ENCODE data around the gene ZFP1. TPM values are rescaled to one million over a fixed set of nuclear protein-coding genes. Genes with fewer than 3 reads are reported as not detected.
"Not testable (repeated sequence)": the region's sequence is repeated elsewhere in the genome, so short reads cannot be mapped to it uniquely, and the experiment has no call there.

ZFP1 gene
- polyA plus RNA-seq, 1 of the 3 experiments (the other 2 are of a cell fraction) = 3.0 TPM

DNA sequence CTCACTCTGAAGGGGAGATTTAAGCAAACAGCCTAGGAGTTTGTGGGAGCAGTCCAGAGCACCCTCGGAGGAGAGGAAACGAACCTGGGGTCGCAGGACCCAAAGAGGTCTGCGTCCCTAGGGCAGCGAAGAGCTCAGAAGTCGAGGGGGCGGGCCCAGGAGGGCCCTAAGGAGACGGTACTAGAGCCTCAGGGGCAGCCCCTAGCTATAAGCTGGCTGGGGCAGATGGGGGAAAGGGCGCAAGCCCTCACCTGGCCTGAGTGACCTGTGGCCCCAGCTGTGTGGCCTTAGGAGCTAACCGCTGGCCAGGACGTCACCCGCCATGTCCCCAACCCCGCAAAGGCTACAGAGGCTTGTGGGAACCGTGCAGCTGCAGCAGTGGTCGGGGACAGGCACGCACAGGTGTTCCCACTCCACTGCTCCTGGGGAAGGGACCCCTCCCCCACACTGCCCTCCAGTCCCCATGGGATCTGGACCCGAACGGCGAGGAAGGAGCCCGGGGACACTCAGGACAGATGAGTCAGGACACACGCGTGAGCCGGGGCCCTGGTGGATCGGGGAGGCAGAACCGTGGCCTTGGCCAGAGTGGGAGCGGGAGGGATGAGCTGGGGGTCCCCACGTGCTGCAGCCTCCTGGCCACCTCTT lies 60.7 kb downstream of the ZFP1 start (continued):
- TF ChIP-seq, protein P1, sequence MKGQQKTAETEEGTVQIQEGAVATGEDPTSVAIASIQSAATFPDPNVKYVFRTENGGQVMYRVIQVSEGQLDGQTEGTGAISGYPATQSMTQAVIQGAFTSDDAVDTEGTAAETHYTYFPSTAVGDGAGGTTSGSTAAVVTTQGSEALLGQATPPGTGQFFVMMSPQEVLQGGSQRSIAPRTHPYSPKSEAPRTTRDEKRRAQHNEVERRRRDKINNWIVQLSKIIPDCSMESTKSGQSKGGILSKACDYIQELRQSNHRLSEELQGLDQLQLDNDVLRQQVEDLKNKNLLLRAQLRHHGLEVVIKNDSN (IDR thresholded peaks at IDR 0.05; ENCODE audit: borderline replicate concordance, low read depth) = no peak

DNA sequence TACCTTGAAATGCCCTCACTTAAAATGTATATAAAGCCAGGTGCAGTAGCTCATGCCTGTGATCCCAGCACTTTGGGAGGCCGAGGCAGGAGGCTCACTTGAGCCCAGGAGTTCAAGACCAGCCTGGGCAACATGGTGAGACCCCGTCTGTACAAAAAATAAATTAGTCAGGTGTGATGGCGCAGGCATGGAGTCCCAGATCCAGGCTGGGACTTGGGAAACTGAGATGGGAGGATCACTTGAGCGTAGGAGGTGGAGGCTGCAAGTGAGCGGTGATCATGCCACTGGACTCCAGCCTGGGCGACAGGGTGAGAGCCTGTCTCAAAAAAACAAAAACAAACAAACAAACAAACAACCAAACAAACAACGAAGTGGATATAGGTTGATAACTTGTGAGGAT lies 61.2 kb downstream of the ZFP1 start:
- POLR2A ChIA-PET; H3K36me3 ChIP-seq (replicated peaks in 1 of 2; ENCODE audit: control insufficient read depth in 1 of 2, insufficient read depth in 2 of 2, low read length in 1 of 2); DNase-seq; H3K79me2 ChIP-seq (ENCODE audit: insufficient read depth); H2AFZ ChIP-seq (ENCODE audit: low read depth); H3F3A ChIP-seq (replicated peaks; ENCODE audit: insufficient read depth); H3K27me3 ChIP-seq (ENCODE audit: insufficient read depth); H3K9ac ChIP-seq; H3K27ac ChIP-seq (ENCODE audit: low read depth in 2 of 2, low read length in 1 of 2); H3K4me1 ChIP-seq (ENCODE audit: control insufficient read depth in 1 of 2, insufficient read depth in 2 of 2, low read depth in 1 of 2, low read length in 1 of 2); H3K9me2 ChIP-seq; H3K4me3 ChIP-seq (ENCODE audit: low read depth in 2 of 2, low read length in 1 of 2); H4K20me1 ChIP-seq (ENCODE audit: insufficient read depth); H3K4me2 ChIP-seq; H3K9me3 ChIP-seq: not testable (repeated sequence)
- whole genome bisulfite sequencing (ENCODE audit: low lambda C conversion rate) = 76% methylated on average over 7 of the region's 7 CpGs
- CTCF ChIA-PET = interaction anchor here (0.9 to 1.7 kb wide), 7 partner anchors 10 to 308 kb away, joined by 3 to 11 read pairs (median 3); no protein-coding TSS in a partner anchor

DNA sequence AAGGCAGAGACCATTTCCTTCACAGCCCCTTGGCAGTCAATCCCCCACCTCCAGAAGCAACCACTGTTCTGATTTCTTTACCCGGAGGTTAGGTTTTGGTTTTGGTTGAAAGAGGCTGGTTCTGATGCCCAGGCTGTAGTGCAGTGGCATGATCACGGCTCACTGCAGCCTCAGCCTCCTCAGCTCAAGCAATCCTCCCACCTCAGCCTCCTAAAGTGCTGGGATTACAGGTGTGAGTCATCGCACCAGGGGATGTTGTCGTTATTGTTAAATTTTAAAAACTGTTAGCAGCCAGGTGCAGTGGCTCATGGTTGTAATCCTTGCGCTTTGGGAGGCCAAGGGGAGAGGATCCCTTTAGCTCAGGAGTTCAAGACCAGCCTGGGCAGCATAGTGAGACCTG lies 61.6 kb downstream of the ZFP1 start:
- H3K9ac ChIP-seq = no peak overlapping the region
- H3K27ac ChIP-seq (ENCODE audit: low read depth in 2 of 2, low read length in 1 of 2) = no peak overlapping the region
- DNase-seq = no peak
- ChIA-PET POLR2A (no interaction called here), CTCF (interaction anchor here (0.9 to 1.7 kb wide), 6 partner anchors 11 to 308 kb away, joined by 3 to 4 read pairs (median 3); no protein-coding TSS in a partner anchor)
- H4K20me1 ChIP-seq (ENCODE audit: insufficient read depth) = no peaks in the 10 kb centered on the region
- H2AFZ ChIP-seq (ENCODE audit: low read depth) = no peak overlapping the region
- no peaks in the 10 kb centered on the region for H3K36me3 ChIP-seq (replicated peaks in 1 of 2; ENCODE audit: control insufficient read depth in 1 of 2, insufficient read depth in 2 of 2, low read length in 1 of 2)
- no peaks in the 10 kb centered on the region for H3F3A ChIP-seq (replicated peaks; ENCODE audit: insufficient read depth)
- 69% methylated on average over 5 of the region's 5 CpGs for WGBS (ENCODE audit: low lambda C conversion rate)
- no peak overlapping the region for H3K4me2 ChIP-seq
- H3K79me2 ChIP-seq (ENCODE audit: insufficient read depth) = no peaks in the 10 kb centered on the region
- no peaks in the 10 kb centered on the region for H3K4me1 ChIP-seq (ENCODE audit: control insufficient read depth in 1 of 2, insufficient read depth in 2 of 2, low read depth in 1 of 2, low read length in 1 of 2)
- H3K9me2 ChIP-seq = no peaks in the 10 kb centered on the region
- no peak overlapping the region for H3K4me3 ChIP-seq (ENCODE audit: low read depth in 2 of 2, low read length in 1 of 2)
- no peaks in the 10 kb centered on the region for H3K9me3 ChIP-seq
- H3K27me3 ChIP-seq (ENCODE audit: insufficient read depth) = no peaks in the 10 kb centered on the region
- TF ChIP-seq MXI1 (IDR thresholded peaks at IDR 0.05; ENCODE audit: low read depth, low read length) (no peak), RAD21 (IDR thresholded peaks at IDR 0.05; ENCODE audit: low read length) (no peak), NRF1 (IDR thresholded peaks at IDR 0.05; ENCODE audit: low read depth, low read length) (no peak), JUND (IDR thresholded peaks at IDR 0.05) (no peak), MEF2A (IDR thresholded peaks at IDR 0.05; ENCODE audit: borderline replicate concordance, low read depth) (no peak), FOSL2 (IDR thresholded peaks at IDR 0.05; ENCODE audit: borderline replicate concordance, low read depth) (no peak), ELF1 (IDR thresholded peaks at IDR 0.05) (no peak), EP300 (IDR thresholded peaks at IDR 0.05; ENCODE audit: borderline replicate concordance in 1 of 2, low read depth in 1 of 2, low read length in 1 of 2) (no peak), CHD2 (IDR thresholded peaks at IDR 0.05; ENCODE audit: low read length, partially characterized antibody) (no peak), POLR2AphosphoS5 (IDR thresholded peaks at IDR 0.05; ENCODE audit: low read depth, low read length) (no peak), SIN3A (IDR thresholded peaks at IDR 0.05; ENCODE audit: borderline replicate concordance, low read depth, low read length) (no peak), FOXM1 (IDR thresholded peaks at IDR 0.05; ENCODE audit: low read depth) (no peak), YY1 (IDR thresholded peaks at IDR 0.05; ENCODE audit: low read depth) (no peak), FOXJ3 (CRISPR knock-in tag; IDR thresholded peaks at IDR 0.05) (no peak), GABPA (IDR thresholded peaks at IDR 0.05; ENCODE audit: low read depth) (no peak), RXRA (IDR thresholded peaks at IDR 0.05; ENCODE audit: borderline replicate concordance, low read depth) (no peak)
- TF ChIP-seq, protein P2, sequence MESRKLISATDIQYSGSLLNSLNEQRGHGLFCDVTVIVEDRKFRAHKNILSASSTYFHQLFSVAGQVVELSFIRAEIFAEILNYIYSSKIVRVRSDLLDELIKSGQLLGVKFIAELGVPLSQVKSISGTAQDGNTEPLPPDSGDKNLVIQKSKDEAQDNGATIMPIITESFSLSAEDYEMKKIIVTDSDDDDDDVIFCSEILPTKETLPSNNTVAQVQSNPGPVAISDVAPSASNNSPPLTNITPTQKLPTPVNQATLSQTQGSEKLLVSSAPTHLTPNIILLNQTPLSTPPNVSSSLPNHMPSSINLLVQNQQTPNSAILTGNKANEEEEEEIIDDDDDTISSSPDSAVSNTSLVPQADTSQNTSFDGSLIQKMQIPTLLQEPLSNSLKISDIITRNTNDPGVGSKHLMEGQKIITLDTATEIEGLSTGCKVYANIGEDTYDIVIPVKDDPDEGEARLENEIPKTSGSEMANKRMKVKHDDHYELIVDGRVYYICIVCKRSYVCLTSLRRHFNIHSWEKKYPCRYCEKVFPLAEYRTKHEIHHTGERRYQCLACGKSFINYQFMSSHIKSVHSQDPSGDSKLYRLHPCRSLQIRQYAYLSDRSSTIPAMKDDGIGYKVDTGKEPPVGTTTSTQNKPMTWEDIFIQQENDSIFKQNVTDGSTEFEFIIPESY (IDR thresholded peaks at IDR 0.05; ENCODE audit: borderline replicate concordance, low read depth) = no peak
- TF ChIP-seq, protein P1 (IDR thresholded peaks at IDR 0.05; ENCODE audit: borderline replicate concordance, low read depth) = no peak

DNA sequence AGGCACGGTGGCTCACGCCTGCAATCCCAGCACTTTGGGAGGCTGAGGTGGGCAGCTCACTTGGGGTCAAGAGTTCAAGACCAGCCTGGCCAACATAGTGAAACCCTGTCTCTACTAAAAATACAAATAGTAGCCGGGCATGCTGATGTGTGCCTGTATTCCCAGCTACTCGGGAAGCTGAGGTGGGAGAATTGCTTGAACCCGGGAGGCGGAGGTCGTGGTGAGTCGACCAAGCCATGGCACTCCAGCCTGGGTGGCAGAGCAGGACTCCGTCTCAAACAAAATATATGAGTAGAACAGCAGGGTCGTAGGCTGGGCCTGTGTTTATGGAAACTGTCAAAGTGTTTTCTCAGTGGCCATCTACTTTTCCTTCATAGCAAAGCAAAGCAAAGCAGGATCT lies 63.0 kb downstream of the ZFP1 start:
- H3K9me2 ChIP-seq; H3K9me3 ChIP-seq; H3K27ac ChIP-seq (ENCODE audit: low read depth in 2 of 2, low read length in 1 of 2); H2AFZ ChIP-seq (ENCODE audit: low read depth); H3K27me3 ChIP-seq (ENCODE audit: insufficient read depth); H3K36me3 ChIP-seq (replicated peaks in 1 of 2; ENCODE audit: control insufficient read depth in 1 of 2, insufficient read depth in 2 of 2, low read length in 1 of 2); H3F3A ChIP-seq (replicated peaks; ENCODE audit: insufficient read depth); H3K79me2 ChIP-seq (ENCODE audit: insufficient read depth); H3K4me1 ChIP-seq (ENCODE audit: control insufficient read depth in 1 of 2, insufficient read depth in 2 of 2, low read depth in 1 of 2, low read length in 1 of 2); DNase-seq; POLR2A ChIA-PET; H4K20me1 ChIP-seq (ENCODE audit: insufficient read depth); H3K4me3 ChIP-seq (ENCODE audit: low read depth in 2 of 2, low read length in 1 of 2); H3K9ac ChIP-seq; H3K4me2 ChIP-seq: not testable (repeated sequence)
- CTCF ChIA-PET = interaction anchor here (0.6 kb wide), 1 partner anchor 19 kb away, joined by 3 read pairs; no protein-coding TSS in a partner anchor
- 77% methylated on average over 10 of the region's 10 CpGs for WGBS (ENCODE audit: low lambda C conversion rate)

Data from SK-N-SH (cell line).